Measurements from ENCODE around the gene HBG1. TPM values are rescaled to one million over a fixed set of nuclear protein-coding genes. Genes with fewer than 3 reads are reported as not detected.

The HBG1 gene
- total RNA-seq, 1 donor from 2014 or later = not detected

DNA sequence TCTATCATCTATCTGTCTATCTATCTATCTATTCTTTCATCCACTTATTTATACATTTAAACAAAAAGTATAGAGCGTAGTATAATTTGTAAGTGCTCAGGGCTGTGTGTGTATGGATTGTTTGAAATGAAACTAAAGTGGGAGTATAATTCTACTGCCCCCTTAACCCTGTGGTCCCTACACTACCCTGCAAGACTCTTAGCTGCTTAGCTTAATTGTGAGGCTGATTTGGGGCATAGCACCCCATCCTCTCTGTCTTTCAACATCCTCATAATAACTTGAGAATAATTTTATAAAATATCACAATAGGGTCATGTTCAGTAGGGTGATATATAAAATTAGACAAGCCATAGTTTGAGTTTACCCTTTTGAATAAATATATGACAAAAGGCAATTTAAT lies 40.4 kb upstream of the HBG1 start:
- TF ChIP-seq, protein P1, sequence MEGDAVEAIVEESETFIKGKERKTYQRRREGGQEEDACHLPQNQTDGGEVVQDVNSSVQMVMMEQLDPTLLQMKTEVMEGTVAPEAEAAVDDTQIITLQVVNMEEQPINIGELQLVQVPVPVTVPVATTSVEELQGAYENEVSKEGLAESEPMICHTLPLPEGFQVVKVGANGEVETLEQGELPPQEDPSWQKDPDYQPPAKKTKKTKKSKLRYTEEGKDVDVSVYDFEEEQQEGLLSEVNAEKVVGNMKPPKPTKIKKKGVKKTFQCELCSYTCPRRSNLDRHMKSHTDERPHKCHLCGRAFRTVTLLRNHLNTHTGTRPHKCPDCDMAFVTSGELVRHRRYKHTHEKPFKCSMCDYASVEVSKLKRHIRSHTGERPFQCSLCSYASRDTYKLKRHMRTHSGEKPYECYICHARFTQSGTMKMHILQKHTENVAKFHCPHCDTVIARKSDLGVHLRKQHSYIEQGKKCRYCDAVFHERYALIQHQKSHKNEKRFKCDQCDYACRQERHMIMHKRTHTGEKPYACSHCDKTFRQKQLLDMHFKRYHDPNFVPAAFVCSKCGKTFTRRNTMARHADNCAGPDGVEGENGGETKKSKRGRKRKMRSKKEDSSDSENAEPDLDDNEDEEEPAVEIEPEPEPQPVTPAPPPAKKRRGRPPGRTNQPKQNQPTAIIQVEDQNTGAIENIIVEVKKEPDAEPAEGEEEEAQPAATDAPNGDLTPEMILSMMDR (conservative IDR thresholded peaks at IDR 0.05) = no peak
- DNase-seq (ENCODE audit: extremely low spot score, unreplicated experiment) = no peak
- Mint-ChIP-seq H3K27ac (no peak overlapping the region), H3K4me1 (ENCODE audit: unreplicated experiment) (no peaks in the 10 kb centered on the region), H3K4me3 (no peak overlapping the region), H3K36me3 (no peaks in the 10 kb centered on the region), H3K27me3 (no peaks in the 10 kb centered on the region), H3K9me3 (no peaks in the 10 kb centered on the region)

DNA sequence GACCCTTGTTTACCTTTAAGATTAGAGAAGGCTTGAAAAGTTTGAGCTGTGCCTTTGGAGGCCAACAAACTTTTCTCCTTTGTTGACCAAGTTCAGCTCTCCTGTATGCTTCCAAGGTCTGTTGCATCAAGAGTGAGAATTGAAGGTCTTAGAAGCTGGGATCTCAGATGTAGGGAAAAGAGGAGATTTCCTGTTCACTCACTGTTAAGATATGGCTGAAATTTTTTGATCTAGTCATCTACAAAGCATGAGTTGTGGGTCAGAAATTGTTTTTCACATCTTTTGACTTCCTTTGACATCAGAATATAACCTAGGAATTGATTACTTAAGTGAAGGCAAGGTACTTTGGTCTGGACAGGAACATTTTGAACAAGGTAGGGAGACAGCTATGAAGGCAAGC lies 40.0 kb upstream of the HBG1 start:
- no peaks in the 10 kb centered on the region for H3K27me3 Mint-ChIP-seq

DNA sequence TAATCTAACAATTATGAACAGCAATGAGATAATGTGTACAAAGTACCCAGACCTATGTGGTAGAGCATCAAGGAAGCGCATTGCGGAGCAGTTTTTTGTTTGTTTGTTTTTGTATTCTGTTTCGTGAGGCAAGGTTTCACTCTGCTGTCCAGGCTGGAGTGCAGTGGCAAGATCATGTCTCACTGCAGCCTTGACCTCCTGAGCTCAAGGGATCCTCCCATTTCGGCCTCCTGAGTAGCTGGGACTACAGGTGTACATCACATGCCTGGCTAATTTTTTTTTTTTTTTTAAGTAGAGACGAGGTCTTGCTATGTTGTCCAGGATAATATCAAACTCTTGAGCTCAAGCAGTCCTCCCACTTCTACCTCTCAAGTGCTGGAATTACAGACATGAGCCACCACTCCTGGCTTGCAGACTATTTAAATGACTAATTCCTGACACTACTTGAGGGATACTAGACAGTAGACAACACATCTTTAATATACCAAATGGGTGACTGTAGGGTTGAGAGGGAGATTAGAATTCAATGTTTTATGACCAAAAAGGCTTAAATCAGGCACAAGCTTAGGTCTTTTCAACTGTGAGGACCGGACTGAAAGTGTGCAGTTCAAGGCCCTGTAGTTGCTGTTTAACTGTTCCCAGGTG lies 39.4 kb upstream of the HBG1 start:
- no peaks in the 10 kb centered on the region for H3K4me1 Mint-ChIP-seq (ENCODE audit: unreplicated experiment)

More for the DNA sequence above, 40.0 kb upstream of the HBG1 start:
- Mint-ChIP-seq H3K9me3 (no peaks in the 10 kb centered on the region), H3K36me3 (no peaks in the 10 kb centered on the region), H3K27ac (no peak overlapping the region), H3K4me3 (no peak overlapping the region), H3K4me1 (ENCODE audit: unreplicated experiment) (no peaks in the 10 kb centered on the region)
- DNase-seq (ENCODE audit: extremely low spot score, unreplicated experiment) = no peak
- TF ChIP-seq, protein P1 (conservative IDR thresholded peaks at IDR 0.05) = no peak

GRCh38 chr11:5288108-5288905 lies 38.6 kb upstream of the HBG1 start:
- no peaks in the 10 kb centered on the region for H3K36me3 Mint-ChIP-seq
- TF ChIP-seq, protein P1 (conservative IDR thresholded peaks at IDR 0.05) = no peak
- DNase-seq (ENCODE audit: extremely low spot score, unreplicated experiment) = no peak
- H3K27me3 Mint-ChIP-seq = no peaks in the 10 kb centered on the region
- no peaks in the 10 kb centered on the region for H3K9me3 Mint-ChIP-seq
- H3K4me3 Mint-ChIP-seq = no peak overlapping the region
- no peaks in the 10 kb centered on the region for H3K4me1 Mint-ChIP-seq (ENCODE audit: unreplicated experiment)
- H3K27ac Mint-ChIP-seq = no peak overlapping the region

More for the DNA sequence above, 39.4 kb upstream of the HBG1 start:
- no peak overlapping the region for H3K4me3 Mint-ChIP-seq
- no peak for DNase-seq (ENCODE audit: extremely low spot score, unreplicated experiment)
- no peaks in the 10 kb centered on the region for H3K9me3 Mint-ChIP-seq
- H3K27ac Mint-ChIP-seq = no peak overlapping the region
- no peaks in the 10 kb centered on the region for H3K27me3 Mint-ChIP-seq
- TF ChIP-seq, protein P1 (conservative IDR thresholded peaks at IDR 0.05) = no peak
- no peaks in the 10 kb centered on the region for H3K36me3 Mint-ChIP-seq

- H3K27ac Mint-ChIP-seq = no peak overlapping the region
- no peaks in the 10 kb centered on the region for H3K27me3 Mint-ChIP-seq
- TF ChIP-seq, protein P1 (conservative IDR thresholded peaks at IDR 0.05) = no peak
- DNase-seq (ENCODE audit: extremely low spot score, unreplicated experiment) = no peak
- no peaks in the 10 kb centered on the region for H3K9me3 Mint-ChIP-seq
- H3K4me3 Mint-ChIP-seq = no peak overlapping the region
- H3K4me1 Mint-ChIP-seq (ENCODE audit: unreplicated experiment) = no peaks in the 10 kb centered on the region
- no peaks in the 10 kb centered on the region for H3K36me3 Mint-ChIP-seq
Measured at GRCh38 chr11:5286901-5287300, 37.2 kb upstream of the HBG1 start.

All from type B pancreatic cell (in vitro differentiated cells).